ENCODE data around the gene ATP9A.
"Not testable (repeated sequence)": the region's sequence is repeated elsewhere in the genome, so short reads cannot be mapped to it uniquely, and the experiment has no call there.

The ATP9A gene

GRCh38 chr20:51750037-51750769, 18.0 kb downstream of the ATP9A start:
- DNase-seq: no peak

- no peak for DNase-seq
These were observed 18.5 kb downstream of the ATP9A start for GRCh38 chr20:51749674-51750036.

- DNase-seq: no peak
These were observed 20.8 kb downstream of the ATP9A start for GRCh38 chr20:51747182-51747911.

GRCh38 chr20:51745804-51746203, 22.4 kb downstream of the ATP9A start:
- no peak for DNase-seq

GRCh38 chr20:51740838-51741237, 27.4 kb downstream of the ATP9A start:
- DNase-seq: no peak

GRCh38 chr20:51740308-51740707, 27.9 kb downstream of the ATP9A start:
- DNase-seq: not testable (repeated sequence)

GRCh38 chr20:51739722-51740249, 28.4 kb downstream of the ATP9A start:
- no peak for DNase-seq

- DNase-seq: no peak
These were observed 29.2 kb downstream of the ATP9A start for GRCh38 chr20:51738877-51739447.

GRCh38 chr20:51738261-51738660, 29.9 kb downstream of the ATP9A start:
- not testable (repeated sequence) for DNase-seq

- no peak for DNase-seq
These were observed 31.2 kb downstream of the ATP9A start for GRCh38 chr20:51736947-51737346.

GRCh38 chr20:51735728-51736600, 32.2 kb downstream of the ATP9A start:
- DNase-seq: no peak

GRCh38 chr20:51734876-51735720, 33.1 kb downstream of the ATP9A start:
- DNase-seq: no peak

- no peak for DNase-seq
These were observed 35.1 kb downstream of the ATP9A start for GRCh38 chr20:51733070-51733469.

GRCh38 chr20:51732096-51732791, 35.9 kb downstream of the ATP9A start:
- no peak for DNase-seq

GRCh38 chr20:51731731-51732095, 36.5 kb downstream of the ATP9A start:
- no peak for DNase-seq

GRCh38 chr20:51729771-51730170, 38.4 kb downstream of the ATP9A start:
- no peak for DNase-seq

GRCh38 chr20:51728737-51729136, 39.5 kb downstream of the ATP9A start:
- DNase-seq: no peak

- no peak for DNase-seq
These were observed 40.3 kb downstream of the ATP9A start for GRCh38 chr20:51727872-51728271.

- no peak for DNase-seq
These were observed 42.5 kb downstream of the ATP9A start for GRCh38 chr20:51725584-51726176.

- DNase-seq: not testable (repeated sequence)
These were observed 45.2 kb downstream of the ATP9A start for GRCh38 chr20:51723026-51723425.

- not testable (repeated sequence) for DNase-seq
These were observed 45.9 kb downstream of the ATP9A start for GRCh38 chr20:51722246-51722645.
